SK-N-MC (cell line): ENCODE measurements around the gene TANC1.

ENCODE experiments used
- DNase-seq: peaks from one replicate; pipeline ENCODE4 v3.0.0-alpha.2; 2011; ENCODE audit warnings: low read depth, low spot score
- H3K27ac ChIP-seq: fragments of 200-600 bp; sonication (generic); 2 replicates; pipeline ENCODE4 v1.5.1; 2016; ENCODE audit warnings: mixed run types
- H3K36me3 ChIP-seq: fragments of 200-600 bp; sonication (generic); 2 replicates; pipeline ENCODE4 v1.6.1; 2017; ENCODE audit warnings: antibody characterized with exemption, low read length, mixed read lengths; ENCODE audit not compliant: insufficient read depth
- H3K4me3 ChIP-seq: fragments of 200-600 bp; sonication (generic); 2 replicates; pipeline ENCODE4 v1.5.1; 2016
- H3K9ac ChIP-seq: fragments of 200-600 bp; sonication (generic); 2 replicates; pipeline ENCODE4 v1.8.0; 2017; ENCODE audit warnings: mixed run types, mixed read lengths; ENCODE audit not compliant: insufficient read length
- H3K9me3 ChIP-seq: fragments of 200-600 bp; sonication (generic); 2 replicates; pipeline ENCODE4 v1.6.1; 2017; ENCODE audit warnings: low read depth, mild to moderate bottlenecking, antibody characterized with exemption, low read length, moderate library complexity, mixed read lengths
- EZH2 ChIP-seq: fragments of 200-600 bp; sonication (generic); IDR thresholded peaks from one replicate; pipeline ENCODE4 v1.6.1; 2017; ENCODE audit warnings: antibody characterized with exemption
- FOXP2 ChIP-seq: optimal IDR thresholded peaks from 2 replicates; pipeline ENCODE3; 2011; ENCODE audit warnings: mild to moderate bottlenecking, moderate library complexity; ENCODE audit not compliant: insufficient read depth; ENCODE audit errors: extremely low read length, control extremely low read depth
- POLR2AphosphoS5 ChIP-seq: IDR thresholded peaks from 2 replicates; pipeline ENCODE4 v1.6.1; 2012; ENCODE audit warnings: mild to moderate bottlenecking, low read depth, low read length, borderline replicate concordance

Gene TANC1

DNA sequence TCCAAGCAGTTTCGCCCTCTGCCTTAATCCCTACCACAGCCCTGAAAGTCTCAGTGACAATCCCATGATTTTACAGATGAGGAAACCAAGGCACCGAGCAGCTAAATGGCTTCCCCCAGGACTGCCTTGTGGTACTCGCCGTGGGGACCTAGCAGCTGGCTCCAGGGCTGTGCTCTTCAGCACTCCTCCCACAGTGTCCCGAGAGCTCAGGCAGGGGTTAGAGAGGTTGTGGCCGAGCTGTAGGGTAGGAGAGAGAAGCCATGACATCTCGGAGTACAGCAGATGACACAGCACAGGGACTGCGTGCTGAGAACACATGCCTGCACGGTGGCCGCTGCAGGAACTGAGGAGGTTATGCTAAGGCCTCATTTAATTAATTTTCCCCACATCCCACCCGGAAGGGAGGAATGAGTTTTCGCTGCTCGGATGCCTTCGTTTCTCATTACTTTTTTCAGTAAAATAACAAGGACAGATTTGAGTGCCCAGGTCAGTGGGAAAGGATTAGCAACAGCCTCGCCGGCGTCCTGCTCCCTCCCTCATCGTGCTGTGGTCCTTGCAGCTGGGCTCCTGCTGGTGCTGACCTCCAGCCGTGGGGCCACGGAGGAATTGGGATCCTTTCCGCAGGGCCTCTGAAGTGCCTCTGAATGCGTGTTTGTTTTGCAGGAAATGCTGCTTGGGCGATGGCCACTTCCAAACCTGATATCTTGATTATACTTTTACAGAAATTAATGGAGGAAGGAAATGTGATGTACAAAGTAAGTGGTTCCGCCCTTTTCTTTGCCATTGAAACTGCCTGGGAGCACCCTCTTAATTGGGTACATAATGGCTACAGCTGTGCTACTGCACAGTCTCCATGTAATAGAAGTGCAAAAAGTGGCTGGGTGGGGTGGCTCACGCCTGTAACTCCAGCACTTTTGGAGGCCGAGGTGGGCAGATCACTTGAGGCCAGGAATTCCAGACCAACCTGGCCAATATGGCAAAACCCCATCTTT lies 256.9 kb downstream of the TANC1 start:
- DNase-seq: no peak
- no peak for TF ChIP-seq POLR2AphosphoS5
- no peak for TF ChIP-seq EZH2
- no peak for TF ChIP-seq FOXP2
- Histone ChIP-seq H3K4me3 (no peak overlapping the region), H3K9ac (no peak overlapping the region), H3K36me3 (peaks cover 2% of the 10 kb centered on the region; the same call in 1 of the 2 replicates), H3K9me3 (no peaks in the 10 kb centered on the region), H3K27ac (no peak overlapping the region)

DNA sequence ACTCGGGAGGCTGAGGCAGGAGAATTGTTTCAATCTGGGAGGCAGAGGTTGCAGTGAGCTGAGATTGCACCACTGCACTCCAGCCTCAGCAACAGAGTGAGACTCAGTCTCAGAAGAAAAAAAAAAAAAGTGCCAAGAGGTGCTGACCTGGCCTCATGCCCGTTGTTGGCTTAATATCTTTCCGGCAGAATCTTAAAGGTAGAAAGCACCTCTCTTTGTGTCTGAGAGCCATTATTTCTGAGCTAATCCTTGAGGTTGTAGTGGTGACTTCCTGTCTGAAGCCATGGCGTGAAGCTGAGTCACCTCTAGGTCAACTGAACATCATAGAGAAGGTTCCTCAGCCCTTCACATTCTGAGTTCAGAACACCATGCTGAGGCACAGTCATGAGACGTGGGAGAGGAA lies 257.6 kb downstream of the TANC1 start:
- TF ChIP-seq FOXP2: no peak
- no peak for TF ChIP-seq EZH2
- TF ChIP-seq POLR2AphosphoS5: no peak
- Histone ChIP-seq H3K4me3 (no peak overlapping the region), H3K9ac (no peak overlapping the region), H3K36me3 (peaks cover 8% of the 10 kb centered on the region; the same call in 1 of the 2 replicates), H3K9me3 (no peaks in the 10 kb centered on the region), H3K27ac (no peak overlapping the region)
- DNase-seq: no peak

DNA sequence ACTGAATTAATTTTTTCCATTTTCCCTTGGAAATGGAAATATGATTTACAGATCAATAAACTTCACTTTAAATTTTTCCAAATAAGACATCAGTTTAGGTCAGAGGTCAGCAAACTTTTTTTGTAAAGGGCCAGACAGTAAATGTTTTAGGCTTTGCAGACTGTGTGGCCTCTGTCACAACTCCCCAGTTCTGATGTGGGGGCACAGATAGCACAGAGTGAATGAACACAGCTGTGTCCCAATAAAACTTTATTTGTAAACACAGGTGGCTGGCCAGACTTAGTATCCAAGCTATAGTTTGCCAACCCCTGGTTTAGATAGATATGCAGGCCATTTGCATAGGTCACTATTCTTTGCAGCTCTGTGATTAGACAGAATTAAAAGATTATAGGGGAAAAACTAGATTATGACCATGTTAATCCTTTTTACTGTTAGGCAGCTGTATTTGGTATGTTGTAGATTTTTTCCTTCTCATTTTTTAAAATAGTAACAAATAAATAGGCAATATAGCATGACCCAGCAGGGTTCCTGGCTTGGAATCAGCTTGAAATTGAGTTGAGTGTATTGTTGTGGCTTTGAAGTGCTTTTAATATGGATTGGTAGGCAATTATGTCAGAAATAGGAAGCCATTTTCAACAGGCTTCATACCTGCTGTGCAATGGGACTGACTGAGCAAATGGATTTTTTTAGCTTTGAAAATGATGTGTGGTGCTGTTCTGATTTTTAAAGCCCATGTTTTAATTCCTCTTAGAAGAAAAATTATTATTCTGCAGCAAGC lies 258.4 kb downstream of the TANC1 start:
- Histone ChIP-seq H3K4me3 (no peak overlapping the region), H3K9me3 (no peaks in the 10 kb centered on the region), H3K36me3 (peaks cover 11% of the 10 kb centered on the region), H3K9ac (no peak overlapping the region), H3K27ac (no peak overlapping the region)
- TF ChIP-seq FOXP2 (no peak), POLR2AphosphoS5 (no peak)
- DNase-seq: no peak

DNA sequence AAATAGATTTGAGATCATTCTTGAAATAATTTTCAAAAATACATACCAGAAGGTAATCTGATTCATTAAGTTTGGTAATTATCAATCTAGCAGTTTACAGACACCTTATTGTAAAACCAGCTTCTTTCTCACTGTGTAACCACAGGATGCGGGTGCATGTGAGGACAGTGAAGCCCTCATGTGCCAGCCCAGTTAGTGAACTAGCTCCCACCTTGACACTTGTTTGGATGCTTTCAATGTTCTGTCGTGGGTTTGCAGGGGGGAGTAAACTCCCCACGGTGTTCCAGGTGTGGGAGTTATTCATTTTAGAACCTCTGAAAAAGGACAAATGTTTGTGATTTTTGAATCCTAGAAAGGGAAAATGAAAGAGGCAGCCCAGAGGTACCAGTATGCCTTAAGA lies 259.0 kb downstream of the TANC1 start:
- TF ChIP-seq EZH2 (no peak), FOXP2 (no peak), POLR2AphosphoS5 (no peak)
- Histone ChIP-seq H3K4me3 (no peak overlapping the region), H3K9me3 (no peaks in the 10 kb centered on the region), H3K9ac (no peak overlapping the region), H3K27ac (no peak overlapping the region), H3K36me3 (peaks cover 18% of the 10 kb centered on the region)
- no peak for DNase-seq

DNA sequence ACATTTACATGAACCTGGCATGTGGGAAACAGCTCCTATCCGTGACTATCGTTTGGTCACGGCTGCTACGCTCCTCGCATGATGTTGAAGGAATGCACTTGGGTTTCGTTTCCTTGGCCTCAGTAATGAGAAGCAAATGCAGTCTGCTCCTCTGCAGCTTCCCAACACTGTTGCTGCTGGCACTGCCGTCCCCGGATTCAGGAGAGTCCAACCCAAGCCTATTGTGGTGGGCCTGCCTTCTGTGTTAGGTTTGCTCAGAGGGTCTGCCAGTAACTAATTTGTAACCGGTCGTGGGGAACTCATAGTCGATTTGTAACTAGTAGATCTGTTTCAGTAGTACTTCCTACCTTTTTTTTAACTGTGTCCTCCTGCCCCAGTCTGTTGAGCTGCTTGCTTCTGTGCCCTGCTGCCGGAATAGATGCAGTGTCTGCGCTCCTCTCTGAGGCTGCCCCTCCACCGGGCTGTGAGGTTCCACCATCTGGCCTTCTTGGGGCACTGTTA lies 259.7 kb downstream of the TANC1 start:
- TF ChIP-seq POLR2AphosphoS5: no peak
- no peak for TF ChIP-seq EZH2
- no peak for TF ChIP-seq FOXP2
- Histone ChIP-seq H3K9me3 (no peaks in the 10 kb centered on the region), H3K4me3 (no peak overlapping the region), H3K27ac (no peak overlapping the region), H3K36me3 (peaks cover 18% of the 10 kb centered on the region), H3K9ac (no peak overlapping the region)
- DNase-seq: no peak

DNA sequence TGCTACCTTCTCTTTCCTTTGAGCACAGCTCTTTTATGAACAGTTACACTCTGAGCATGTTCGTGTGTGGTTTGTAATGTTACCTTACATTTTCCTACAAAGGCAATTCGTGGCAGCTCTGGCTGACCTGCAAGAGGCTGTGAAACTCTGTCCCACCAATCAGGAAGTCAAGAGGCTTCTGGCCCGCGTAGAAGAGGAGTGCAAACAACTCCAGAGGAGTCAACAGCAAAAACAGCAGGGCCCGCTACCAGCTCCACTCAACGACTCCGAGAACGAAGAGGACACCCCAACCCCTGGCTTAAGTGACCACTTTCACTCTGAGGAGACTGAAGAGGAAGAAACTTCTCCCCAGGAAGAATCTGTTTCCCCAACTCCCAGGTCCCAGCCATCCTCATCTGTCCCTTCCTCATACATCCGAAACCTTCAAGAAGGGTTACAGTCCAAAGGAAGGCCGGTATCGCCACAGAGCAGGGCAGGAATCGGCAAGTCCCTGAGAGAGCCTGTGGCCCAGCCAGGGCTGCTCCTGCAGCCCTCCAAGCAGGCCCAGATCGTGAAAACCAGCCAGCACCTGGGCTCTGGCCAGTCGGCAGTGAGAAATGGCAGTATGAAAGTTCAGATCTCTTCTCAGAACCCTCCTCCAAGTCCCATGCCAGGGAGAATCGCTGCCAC lies 261.2 kb downstream of the TANC1 start:
- peaks cover 21% of the 10 kb centered on the region for H3K36me3 ChIP-seq
- no peak overlapping the region for H3K27ac ChIP-seq

DNA sequence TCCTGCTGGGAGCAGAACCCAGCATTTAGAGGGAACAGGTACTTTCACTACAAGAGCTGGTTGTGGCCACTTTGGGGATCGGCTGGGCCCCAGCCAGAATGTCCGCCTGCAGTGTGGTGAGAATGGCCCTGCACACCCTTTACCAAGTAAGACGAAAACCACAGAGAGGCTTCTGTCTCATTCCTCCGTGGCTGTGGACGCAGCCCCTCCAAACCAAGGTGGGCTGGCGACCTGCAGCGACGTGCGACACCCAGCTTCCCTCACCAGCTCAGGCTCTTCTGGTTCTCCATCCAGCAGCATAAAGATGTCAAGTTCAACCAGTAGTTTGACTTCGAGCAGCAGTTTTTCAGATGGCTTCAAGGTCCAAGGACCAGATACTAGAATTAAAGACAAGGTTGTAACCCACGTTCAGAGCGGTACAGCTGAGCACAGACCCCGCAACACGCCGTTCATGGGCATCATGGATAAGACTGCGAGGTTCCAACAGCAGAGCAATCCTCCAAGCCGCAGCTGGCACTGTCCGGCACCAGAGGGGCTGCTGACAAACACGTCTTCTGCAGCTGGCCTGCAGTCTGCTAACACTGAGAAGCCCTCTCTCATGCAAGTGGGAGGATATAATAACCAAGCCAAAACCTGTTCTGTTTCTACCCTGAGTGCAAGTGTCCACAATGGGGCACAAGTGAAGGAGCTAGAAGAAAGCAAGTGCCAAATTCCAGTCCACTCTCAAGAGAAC lies 261.9 kb downstream of the TANC1 start:
- Histone ChIP-seq H3K9ac (no peak overlapping the region), H3K27ac (no peak overlapping the region), H3K4me3 (no peak overlapping the region), H3K36me3 (peaks cover 28% of the 10 kb centered on the region), H3K9me3 (no peaks in the 10 kb centered on the region)
- no peak for DNase-seq
- TF ChIP-seq POLR2AphosphoS5 (no peak), EZH2 (no peak), FOXP2 (no peak)

More for the DNA sequence above, 261.2 kb downstream of the TANC1 start:
- no peak overlapping the region for H3K4me3 ChIP-seq
- no peaks in the 10 kb centered on the region for H3K9me3 ChIP-seq
- H3K9ac ChIP-seq: no peak overlapping the region
- TF ChIP-seq FOXP2 (no peak), POLR2AphosphoS5 (no peak), EZH2 (no peak)
- DNase-seq: no peak
